Stimulated activated effector memory CD8-positive, alpha-beta T cell treated with anti-CD3 and anti-CD28 coated beads, Interleukin-12 subunit alpha, Interleukin-12 subunit beta, amount 100 ng/mL, for 72 hours (primary cell): ENCODE results near the gene SNAPC2.
A peak's percentile ranks its signal among the peaks of the same experiment; 100 is the strongest.

ENCODE experiments used
- ATAC-seq: fragments of 150-1000 bp; cut with Tn5 transposase; 2 replicates; pipeline ENCODE4 v1.10.0; 2021
- DNase-seq, 2 donors: peaks; one replicate each; pipeline ENCODE4 v3.0.0; 2021 to 2022; ENCODE audit warnings: low spot score in 2 of 2
- H3K27ac Mint-ChIP-seq: one replicate; pipeline ENCODE4 v1.8.0; 2022; ENCODE audit warnings: mild to moderate bottlenecking, mixed read lengths
- H3K36me3 Mint-ChIP-seq: one replicate; pipeline ENCODE4 v1.8.0; 2022; ENCODE audit warnings: mild to moderate bottlenecking, mixed read lengths
- H3K4me1 Mint-ChIP-seq: one replicate; pipeline ENCODE4 v1.8.0; 2022; ENCODE audit warnings: mixed read lengths
- H3K4me3 Mint-ChIP-seq: one replicate; pipeline ENCODE4 v1.8.0; 2022; ENCODE audit warnings: mild to moderate bottlenecking, mixed read lengths
- H3K9me3 Mint-ChIP-seq: one replicate; pipeline ENCODE4 v1.8.0; 2022; ENCODE audit warnings: mixed read lengths

Gene SNAPC2

GRCh38 chr19:7921302-7921966 is 1.3 kb downstream of the SNAPC2 start:
- H3K9me3 Mint-ChIP-seq: no peaks in the 10 kb centered on the region
- no peak for DNase-seq

GRCh38 chr19:7921967-7922835 is 2.1 kb downstream of the SNAPC2 start:
- Mint-ChIP-seq H3K27ac (no peak overlapping the region), H3K9me3 (no peaks in the 10 kb centered on the region), H3K4me3 (peak overlapping the region; percentile 85), H3K4me1 (peaks cover 48% of the 10 kb centered on the region), H3K36me3 (peaks cover 36% of the 10 kb centered on the region)
- ATAC-seq (no peak), DNase-seq (no peak)

More at GRCh38 chr19:7921302-7921966, 1.3 kb downstream of the SNAPC2 start:
- Mint-ChIP-seq H3K4me1 (peaks cover 47% of the 10 kb centered on the region), H3K4me3 (peak overlapping the region; percentile 85), H3K36me3 (peaks cover 32% of the 10 kb centered on the region), H3K27ac (peak overlapping the region; percentile 67)
- ATAC-seq: no peak

GRCh38 chr19:7922836-7923195 is 2.7 kb downstream of the SNAPC2 start:
- H3K9me3 Mint-ChIP-seq: no peaks in the 10 kb centered on the region
- H3K36me3 Mint-ChIP-seq: peaks cover 36% of the 10 kb centered on the region
- no peak overlapping the region for H3K4me3 Mint-ChIP-seq
- ATAC-seq (no peak), DNase-seq (no peak)
- peak overlapping the region; percentile 58 for H3K27ac Mint-ChIP-seq
- peaks cover 46% of the 10 kb centered on the region for H3K4me1 Mint-ChIP-seq

- Mint-ChIP-seq H3K27ac (peak overlapping the region; percentile 63), H3K4me3 (peak overlapping the region; percentile 64), H3K4me1 (peaks cover 48% of the 10 kb centered on the region), H3K36me3 (peaks cover 36% of the 10 kb centered on the region), H3K9me3 (no peaks in the 10 kb centered on the region)
- ATAC-seq (no peak), DNase-seq (no peak)
These were observed 3.4 kb downstream of the SNAPC2 start for GRCh38 chr19:7923295-7924191.

- DNase-seq (no peak), ATAC-seq (no peak)
- Mint-ChIP-seq H3K4me3 (peak overlapping the region; percentile 64), H3K9me3 (no peaks in the 10 kb centered on the region), H3K4me1 (peaks cover 54% of the 10 kb centered on the region), H3K27ac (peak overlapping the region; percentile 63), H3K36me3 (peaks cover 42% of the 10 kb centered on the region)
These were observed 4.1 kb downstream of the SNAPC2 start for GRCh38 chr19:7924241-7924640.

- Mint-ChIP-seq H3K4me3 (peak overlapping the region; percentile 64), H3K9me3 (no peaks in the 10 kb centered on the region), H3K4me1 (peaks cover 54% of the 10 kb centered on the region), H3K36me3 (peaks cover 46% of the 10 kb centered on the region), H3K27ac (peak overlapping the region; percentile 67)
- no peak for ATAC-seq
- DNase-seq: no peak
These were observed 4.6 kb downstream of the SNAPC2 start for GRCh38 chr19:7924651-7925170.

- ATAC-seq (peak; percentile 65), DNase-seq (peak; percentile 74 to 90)
- H3K36me3 Mint-ChIP-seq: peaks cover 52% of the 10 kb centered on the region
- peak overlapping the region; percentile 64 for H3K4me3 Mint-ChIP-seq
- H3K4me1 Mint-ChIP-seq: peaks cover 54% of the 10 kb centered on the region
- H3K9me3 Mint-ChIP-seq: no peaks in the 10 kb centered on the region
- H3K27ac Mint-ChIP-seq: peak overlapping the region; percentile 67
These were observed 5.2 kb downstream of the SNAPC2 start for GRCh38 chr19:7925171-7925851.

- peak; percentile 77 to 83 for DNase-seq
- Mint-ChIP-seq H3K36me3 (peaks cover 54% of the 10 kb centered on the region), H3K27ac (peak within 1 kb of the TSS; percentile 67)
These were observed 6.0 kb downstream of the SNAPC2 start, which contains the start of gene CTXN1 for GRCh38 chr19:7926021-7926726. Gene CTXN1, minus strand, starts transcription at chr19:7926135. Its CDS starts 597 bp downstream, at chr19:7925538.

GRCh38 chr19:7926727-7927604 is 6.8 kb downstream of the SNAPC2 start:
- ATAC-seq: no peak

More at GRCh38 chr19:7926021-7926726, 6.0 kb downstream of the SNAPC2 start, which contains the start of gene CTXN1:
- ATAC-seq: peak; percentile 60
- Mint-ChIP-seq H3K4me3 (peak within 1 kb of the TSS; percentile 64), H3K9me3 (no peaks in the 10 kb centered on the region), H3K4me1 (peaks cover 48% of the 10 kb centered on the region)

GRCh38 chr19:7927605-7928333 is 7.6 kb downstream of the SNAPC2 start:
- ATAC-seq (no peak), DNase-seq (no peak)
- Mint-ChIP-seq H3K4me1 (peaks cover 37% of the 10 kb centered on the region), H3K9me3 (no peaks in the 10 kb centered on the region), H3K27ac (peak overlapping the region; percentile 84), H3K36me3 (peaks cover 51% of the 10 kb centered on the region), H3K4me3 (no peak overlapping the region)

More at GRCh38 chr19:7926727-7927604, 6.8 kb downstream of the SNAPC2 start:
- H3K36me3 Mint-ChIP-seq: peaks cover 51% of the 10 kb centered on the region
- peak overlapping the region; percentile 54 for H3K27ac Mint-ChIP-seq
- no peak for DNase-seq
- H3K4me3 Mint-ChIP-seq: peak overlapping the region; percentile 56
- peaks cover 40% of the 10 kb centered on the region for H3K4me1 Mint-ChIP-seq
- no peaks in the 10 kb centered on the region for H3K9me3 Mint-ChIP-seq

- H3K36me3 Mint-ChIP-seq: peaks cover 46% of the 10 kb centered on the region
- peak overlapping the region; percentile 84 for H3K27ac Mint-ChIP-seq
- no peak for DNase-seq
- H3K4me1 Mint-ChIP-seq: peaks cover 37% of the 10 kb centered on the region
- H3K9me3 Mint-ChIP-seq: no peaks in the 10 kb centered on the region
- ATAC-seq: no peak
- H3K4me3 Mint-ChIP-seq: no peak overlapping the region
These were observed 8.2 kb downstream of the SNAPC2 start for GRCh38 chr19:7928334-7928706.
